NCI-H1048 (cell line): Measurements from ENCODE around the gene PPID.
"Not testable (repeated sequence)": the region's sequence is repeated elsewhere in the genome, so short reads cannot be mapped to it uniquely, and the experiment has no call there.

ENCODE experiments used
- DNase-seq: peaks from one replicate; lab custom pipeline; 2025; lab: John Stamatoyannopoulos, UW

The PPID gene

GRCh38 chr4:158666892-158667291 is 56.3 kb downstream of the PPID start:
- DNase-seq = no peak

DNA sequence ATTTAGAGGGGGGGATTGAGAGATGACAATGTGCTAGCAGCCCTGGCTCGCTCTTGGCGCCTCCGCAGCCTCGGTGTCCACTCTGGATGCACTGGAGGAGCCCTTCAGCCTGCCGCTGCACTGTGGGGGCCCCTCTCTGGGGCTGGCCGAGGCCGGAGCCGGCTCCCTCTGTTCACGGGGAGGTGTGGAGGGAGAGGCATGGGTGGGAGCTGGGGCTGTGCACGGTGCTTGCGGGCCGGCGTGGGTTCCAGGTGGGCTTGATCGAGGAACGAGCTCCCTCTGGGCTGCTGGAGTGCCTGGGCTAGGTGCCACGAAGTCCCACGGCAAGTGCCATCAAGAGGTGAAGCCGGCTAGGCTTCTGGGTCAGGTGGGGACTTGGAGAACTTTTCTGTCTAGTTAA is 58.4 kb downstream of the PPID start:
- DNase-seq = no peak

- not testable (repeated sequence) for DNase-seq
These were observed 59.2 kb downstream of the PPID start for GRCh38 chr4:158663707-158664625.

- not testable (repeated sequence) for DNase-seq
These were observed 59.9 kb downstream of the PPID start for GRCh38 chr4:158663255-158663654.
